Keratinocyte (primary cell): ENCODE measurements around the gene RANBP9. TPM values are rescaled to one million over a fixed set of nuclear protein-coding genes. Genes with fewer than 3 reads are reported as not detected.

ENCODE experiments used
- DNase-seq: peaks from one replicate; pipeline ENCODE4 v3.0.0-alpha.2; 2011; ENCODE audit warnings: low read depth, missing footprints, low spot score
- FAIRE-seq: peaks from 2 replicates; lab custom pipeline; 2011; peaks lifted over from hg19 to GRCh38; lab: Jason Lieb, UNC
- H2AFZ ChIP-seq: 2 replicates; pipeline ENCODE4 v1.6.0; 2012; ENCODE audit warnings: low read length, control low read depth, inconsistent platforms; ENCODE audit not compliant: control insufficient read depth
- H3K27ac ChIP-seq: 2 replicates; pipeline ENCODE4 v1.5.1; 2011; ENCODE audit warnings: low read length; ENCODE audit not compliant: control insufficient read depth, insufficient read depth
- H3K27me3 ChIP-seq: 3 replicates; pipeline ENCODE4 v1.6.0; 2011; ENCODE audit warnings: low read length; ENCODE audit not compliant: control insufficient read depth, insufficient read depth; ENCODE audit errors: extremely low read depth
- H3K36me3 ChIP-seq, 2 experiments: 2 replicates in 1 of 2; 3 replicates in 1 of 2; pipeline ENCODE4 v1.5.1; 2011; ENCODE audit warnings: low read length in 2 of 2, mild to moderate bottlenecking in 1 of 2; ENCODE audit not compliant: control insufficient read depth in 2 of 2, insufficient read depth in 2 of 2; ENCODE audit errors: extremely low read depth in 1 of 2
- H3K4me1 ChIP-seq: 3 replicates; pipeline ENCODE4 v1.5.1; 2011; ENCODE audit warnings: low read length; ENCODE audit not compliant: control insufficient read depth, insufficient read depth; ENCODE audit errors: extremely low read depth
- H3K4me2 ChIP-seq: 3 replicates; pipeline ENCODE4 v1.6.0; 2011; ENCODE audit warnings: low read depth, low read length; ENCODE audit not compliant: control insufficient read depth, insufficient read depth; ENCODE audit errors: extremely low read depth
- H3K4me3 ChIP-seq, 3 experiments: fragments of 200-600 bp in 1 of 3; sonication (generic) in 1 of 3; 2 replicates in 2 of 3; 3 replicates in 1 of 3; pipeline ENCODE4 v1.5.1; 2011 to 2016; ENCODE audit warnings: low read length in 3 of 3, mild to moderate bottlenecking in 3 of 3, control low read depth in 2 of 3, inconsistent platforms in 1 of 3, low read depth in 1 of 3, mixed read lengths in 1 of 3, mixed run types in 1 of 3, moderate library complexity in 1 of 3; ENCODE audit not compliant: control insufficient read depth in 2 of 3, insufficient read depth in 2 of 3; ENCODE audit errors: extremely low read depth in 1 of 3
- H3K79me2 ChIP-seq: 2 replicates; pipeline ENCODE4 v1.6.0; 2012; ENCODE audit warnings: low read length; ENCODE audit not compliant: control insufficient read depth, insufficient read depth
- H3K9ac ChIP-seq: 3 replicates; pipeline ENCODE4 v1.6.0; 2011; ENCODE audit warnings: low read length; ENCODE audit not compliant: control insufficient read depth, insufficient read depth; ENCODE audit errors: extremely low read depth
- H3K9me1 ChIP-seq: 3 replicates; pipeline ENCODE4 v1.6.0; 2011; ENCODE audit warnings: low read length; ENCODE audit not compliant: control insufficient read depth, insufficient read depth; ENCODE audit errors: extremely low read depth
- H3K9me3 ChIP-seq: 2 replicates; pipeline ENCODE4 v1.5.1; 2012; ENCODE audit warnings: low read depth, low read length; ENCODE audit not compliant: control insufficient read depth
- H4K20me1 ChIP-seq: 3 replicates; pipeline ENCODE4 v1.6.0; 2011; ENCODE audit warnings: low read length; ENCODE audit not compliant: control insufficient read depth, insufficient read depth; ENCODE audit errors: extremely low read depth
- CTCF ChIP-seq, 3 experiments: IDR thresholded peaks in 1 of 3; conservative IDR thresholded peaks in 1 of 3; optimal IDR thresholded peaks in 1 of 3; 2 replicates in 2 of 3; 3 replicates in 1 of 3; pipeline versions ENCODE3 to v1.5.1; 2011; ENCODE audit warnings: low read length in 3 of 3, mild to moderate bottlenecking in 3 of 3, moderate library complexity in 2 of 3, control low read depth in 1 of 3, inconsistent platforms in 1 of 3; ENCODE audit not compliant: insufficient read depth in 2 of 3; ENCODE audit errors: extremely low read depth in 1 of 3
- EZH2 ChIP-seq: IDR thresholded peaks from one replicate; pipeline ENCODE4 v1.6.1; 2012; ENCODE audit warnings: inconsistent platforms, mild to moderate bottlenecking, low read length, moderate library complexity
- dilution Hi-C: fragments of 300-500 bp; cut with MboI; formaldehyde crosslinking; loops from one replicate; pipeline ENCODE4 v1.7.0; 2020; ENCODE audit warnings: low sequenced_read_pairs; ENCODE audit not compliant: extremely low pct_ligation_motif_present
- polyA plus RNA-seq, 5 experiments: library from polyadenylated mRNA; depleted of rRNA in 3 of 5; stranded (reverse) in 3 of 5; stranded (forward) in 1 of 5; unstranded in 1 of 5; fragments of >200 nt; gene quantifications; 1 replicate in 1 of 5; 2 replicates in 3 of 5; 3 replicates in 1 of 5; pipeline versions ENCODE4 v1.2.1 to v1.2.3, GENCODE V29; 2011 to 2012; ENCODE audit warnings: missing spikeins in 2 of 5, low read depth in 1 of 5, low replicate concordance in 1 of 5

Gene RANBP9
- polyA plus RNA-seq, 1 donor (not counting 4 experiments of a cell fraction or from before 2014, with no cell fraction given) = 36.7 TPM

GRCh38 chr6:13654496-13654895 lies 57.1 kb downstream of the RANBP9 start:
- Histone ChIP-seq H3K4me3 (no peak overlapping the region), H3K27me3 (no peaks in the 10 kb centered on the region), H4K20me1 (no peaks in the 10 kb centered on the region), H3K79me2 (peaks cover 7% of the 10 kb centered on the region), H3K9ac (no peak overlapping the region), H3K9me1 (no peaks in the 10 kb centered on the region), H3K36me3 (peaks cover 0 to 2% of the 10 kb centered on the region in 2 experiments), H2AFZ (no peak overlapping the region), H3K4me1 (no peaks in the 10 kb centered on the region), H3K27ac (no peak overlapping the region), H3K9me3 (no peaks in the 10 kb centered on the region), H3K4me2 (no peak overlapping the region)
- no peak for DNase-seq
- TF ChIP-seq CTCF (optimal IDR thresholded peaks at IDR 0.05 in 1 of 3, IDR thresholded peaks at IDR 0.05 in 1 of 3, conservative IDR thresholded peaks at IDR 0.05 in 1 of 3; ENCODE audit: extremely low read depth in 1 of 3, insufficient read depth in 2 of 3, low read length in 3 of 3) (no peak), EZH2 (no peak)
- FAIRE-seq = no peak
- dilution Hi-C loops = no loop called here

GRCh38 chr6:13653296-13653695 lies 58.3 kb downstream of the RANBP9 start:
- FAIRE-seq (no peak), DNase-seq (no peak)
- no peak overlapping the region for H3K4me2 ChIP-seq

More at GRCh38 chr6:13653296-13653695, 58.3 kb downstream of the RANBP9 start:
- H3K4me3 ChIP-seq = no peak overlapping the region
- H3K9me3 ChIP-seq = no peaks in the 10 kb centered on the region
- H3K79me2 ChIP-seq = no peaks in the 10 kb centered on the region
- H3K27ac ChIP-seq = no peak overlapping the region
- H3K9ac ChIP-seq = no peak overlapping the region
- TF ChIP-seq EZH2 (no peak), CTCF (optimal IDR thresholded peaks at IDR 0.05 in 1 of 3, IDR thresholded peaks at IDR 0.05 in 1 of 3, conservative IDR thresholded peaks at IDR 0.05 in 1 of 3; ENCODE audit: extremely low read depth in 1 of 3, insufficient read depth in 2 of 3, low read length in 3 of 3) (no peak)
- H3K9me1 ChIP-seq = no peaks in the 10 kb centered on the region
- H2AFZ ChIP-seq = no peak overlapping the region
- dilution Hi-C loops = no loop called here
- H4K20me1 ChIP-seq = no peaks in the 10 kb centered on the region
- H3K27me3 ChIP-seq = no peaks in the 10 kb centered on the region
- H3K4me1 ChIP-seq = no peaks in the 10 kb centered on the region
- H3K36me3 ChIP-seq = peaks cover under 1 to 2% of the 10 kb centered on the region in 2 experiments
